OCI-LY1 (cell line): ENCODE data around the gene TAGLN3.

ENCODE experiments used
- CTCF ChIP-seq: fragments of 200-600 bp; sonication (generic), shearing (Covaris generic); IDR thresholded peaks from 2 replicates; pipeline ENCODE4 v1.5.1; 2017; ENCODE audit warnings: mild to moderate bottlenecking, antibody characterized with exemption, low read length, moderate library complexity, mixed read lengths
- EZH2 ChIP-seq: fragments of 200-600 bp; sonication (generic), shearing (Covaris generic); IDR thresholded peaks from 2 replicates; pipeline ENCODE4 v1.8.0; 2017; ENCODE audit warnings: borderline replicate concordance, mixed run types, mild to moderate bottlenecking, antibody characterized with exemption, low read length, moderate library complexity, mixed read lengths

- TF ChIP-seq CTCF (no peak), EZH2 (no peak)
Measured at GRCh38 chr3:111955876-111956275, 42.8 kb upstream of the TAGLN3 start.
